Neural cell (in vitro differentiated cells): Measurements from ENCODE around the gene EPHA5.

Experiments
- EP300 ChIP-seq: fragments of 450-650 bp; conservative IDR thresholded peaks from 2 replicates; pipeline ENCODE4 v1.6.1; 2014; ENCODE audit warnings: antibody characterized with exemption, mild to moderate bottlenecking, moderate library complexity; ENCODE audit not compliant: poor library complexity, severe bottlenecking
- POLR2AphosphoS5 ChIP-seq: IDR thresholded peaks from 2 replicates; pipeline ENCODE4 v1.6.1; 2012
- TF ChIP-seq, protein P1 (sequence below): fragments of 450-650 bp; IDR thresholded peaks from 2 replicates; pipeline ENCODE4 v1.5.1; 2014; ENCODE audit warnings: antibody characterized with exemption, mild to moderate bottlenecking, moderate library complexity; ENCODE audit not compliant: poor library complexity, severe bottlenecking

DNA sequence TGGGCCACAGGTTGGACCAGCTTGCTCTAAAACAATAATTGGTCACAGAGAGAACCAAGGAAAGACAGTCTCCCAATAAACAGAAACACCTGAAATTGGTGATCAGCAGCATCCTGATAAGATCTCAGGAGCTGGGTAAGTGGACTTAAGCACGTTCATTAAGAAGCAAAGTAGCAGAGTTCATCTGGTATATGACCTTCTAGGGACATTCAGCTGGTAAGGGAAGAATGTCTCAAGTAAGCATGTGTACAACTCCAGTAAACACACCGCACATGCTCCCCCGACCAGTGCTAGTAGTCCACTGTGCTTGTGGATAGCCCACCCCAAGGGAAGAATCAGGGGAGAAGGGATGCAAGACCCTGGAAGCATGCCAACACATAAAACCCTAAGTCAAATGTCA is 216.9 kb downstream of the EPHA5 start:
- TF ChIP-seq, protein P1, sequence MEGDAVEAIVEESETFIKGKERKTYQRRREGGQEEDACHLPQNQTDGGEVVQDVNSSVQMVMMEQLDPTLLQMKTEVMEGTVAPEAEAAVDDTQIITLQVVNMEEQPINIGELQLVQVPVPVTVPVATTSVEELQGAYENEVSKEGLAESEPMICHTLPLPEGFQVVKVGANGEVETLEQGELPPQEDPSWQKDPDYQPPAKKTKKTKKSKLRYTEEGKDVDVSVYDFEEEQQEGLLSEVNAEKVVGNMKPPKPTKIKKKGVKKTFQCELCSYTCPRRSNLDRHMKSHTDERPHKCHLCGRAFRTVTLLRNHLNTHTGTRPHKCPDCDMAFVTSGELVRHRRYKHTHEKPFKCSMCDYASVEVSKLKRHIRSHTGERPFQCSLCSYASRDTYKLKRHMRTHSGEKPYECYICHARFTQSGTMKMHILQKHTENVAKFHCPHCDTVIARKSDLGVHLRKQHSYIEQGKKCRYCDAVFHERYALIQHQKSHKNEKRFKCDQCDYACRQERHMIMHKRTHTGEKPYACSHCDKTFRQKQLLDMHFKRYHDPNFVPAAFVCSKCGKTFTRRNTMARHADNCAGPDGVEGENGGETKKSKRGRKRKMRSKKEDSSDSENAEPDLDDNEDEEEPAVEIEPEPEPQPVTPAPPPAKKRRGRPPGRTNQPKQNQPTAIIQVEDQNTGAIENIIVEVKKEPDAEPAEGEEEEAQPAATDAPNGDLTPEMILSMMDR = no peak
- TF ChIP-seq EP300 = no peak
- no peak for TF ChIP-seq POLR2AphosphoS5
